H9 (cell line): ENCODE measurements around the gene NAA10. TPM values are rescaled to one million over a fixed set of nuclear protein-coding genes. Genes with fewer than 3 reads are reported as not detected.

ENCODE experiments used
- DNase-seq: peaks from one replicate; pipeline ENCODE4 v3.0.0-alpha.2; 2017
- H2AFZ ChIP-seq: one replicate; pipeline ENCODE4 v1.6.1; 2013; ENCODE audit warnings: mild to moderate bottlenecking, low read length, control low read depth, moderate library complexity
- H2AK5ac ChIP-seq: 2 replicates; pipeline ENCODE4 v1.6.1; 2013; ENCODE audit warnings: low read length, control low read depth, mixed read lengths; ENCODE audit not compliant: insufficient read length
- H2BK120ac ChIP-seq: one replicate; pipeline ENCODE4 v1.6.1; 2013; ENCODE audit warnings: low read depth, mild to moderate bottlenecking, low read length, control low read depth, inconsistent platforms; ENCODE audit not compliant: poor library complexity, severe bottlenecking
- H2BK12ac ChIP-seq: 2 replicates; pipeline ENCODE4 v1.6.1; 2013; ENCODE audit warnings: low read length, control low read depth, mixed read lengths, low read depth; ENCODE audit not compliant: insufficient read length
- H2BK15ac ChIP-seq: 2 replicates; pipeline ENCODE4 v1.6.1; 2013; ENCODE audit warnings: low read depth, low read length, control low read depth
- H2BK20ac ChIP-seq: one replicate; pipeline ENCODE4 v1.6.1; 2013; ENCODE audit warnings: low read depth, mild to moderate bottlenecking, low read length, control low read depth, inconsistent platforms; ENCODE audit not compliant: poor library complexity, severe bottlenecking
- H2BK5ac ChIP-seq: 2 replicates; pipeline ENCODE4 v1.6.1; 2013; ENCODE audit warnings: low read length, control low read depth, mixed read lengths; ENCODE audit not compliant: insufficient read length
- H3K14ac ChIP-seq: 2 replicates; pipeline ENCODE4 v1.6.1; 2013; ENCODE audit warnings: low read length, control low read depth; ENCODE audit not compliant: insufficient read depth
- H3K18ac ChIP-seq: 2 replicates; pipeline ENCODE4 v1.6.1; 2013; ENCODE audit warnings: low read depth, mild to moderate bottlenecking, mixed read lengths, low read length, control low read depth; ENCODE audit not compliant: insufficient read length
- H3K23ac ChIP-seq: 2 replicates; pipeline ENCODE4 v1.6.1; 2013; ENCODE audit warnings: low read length, control low read depth, mixed read lengths, low read depth; ENCODE audit not compliant: insufficient read length
- H3K23me2 ChIP-seq: 2 replicates; pipeline ENCODE4 v1.6.1; 2013; ENCODE audit warnings: low read depth, mild to moderate bottlenecking, mixed read lengths, low read length, control low read depth; ENCODE audit not compliant: insufficient read length, poor library complexity, severe bottlenecking
- H3K27ac ChIP-seq: 2 replicates; pipeline ENCODE4 v1.5.1; 2013; ENCODE audit warnings: low read length, control low read depth, mixed read lengths, low read depth; ENCODE audit not compliant: insufficient read length
- H3K27me3 ChIP-seq: 2 replicates; pipeline ENCODE4 v1.6.1; 2013; ENCODE audit warnings: low read length, control low read depth, inconsistent platforms; ENCODE audit not compliant: insufficient read depth
- H3K4ac ChIP-seq: 2 replicates; pipeline ENCODE4 v1.6.1; 2013; ENCODE audit warnings: low read depth, mild to moderate bottlenecking, control low read depth, inconsistent platforms, low read length, moderate library complexity
- H3K4me1 ChIP-seq: 2 replicates; pipeline ENCODE4 v1.6.1; 2013; ENCODE audit warnings: low read length, control low read depth, inconsistent platforms; ENCODE audit not compliant: insufficient read depth
- H3K4me2 ChIP-seq: 2 replicates; pipeline ENCODE4 v1.6.1; 2013; ENCODE audit warnings: low read length, control low read depth, mixed read lengths; ENCODE audit not compliant: insufficient read length, insufficient read depth
- H3K56ac ChIP-seq: 2 replicates; pipeline ENCODE4 v1.6.1; 2013; ENCODE audit warnings: low read depth, mild to moderate bottlenecking, mixed read lengths, low read length, control low read depth; ENCODE audit not compliant: insufficient read length
- H3K79me1 ChIP-seq: 2 replicates; pipeline ENCODE4 v1.6.1; 2013; ENCODE audit warnings: low read depth, mild to moderate bottlenecking, moderate library complexity, low read length, control low read depth, inconsistent platforms; ENCODE audit not compliant: insufficient read depth, poor library complexity, severe bottlenecking
- H3K79me2 ChIP-seq: 2 replicates; pipeline ENCODE4 v1.6.1; 2013; ENCODE audit warnings: low read length, control low read depth, inconsistent platforms; ENCODE audit not compliant: insufficient read depth
- H3K9ac ChIP-seq: 2 replicates; pipeline ENCODE4 v1.6.1; 2013; ENCODE audit warnings: low read length, control low read depth, mixed read lengths; ENCODE audit not compliant: insufficient read length; ENCODE audit errors: extremely low read depth
- H3K9me3 ChIP-seq: one replicate; pipeline ENCODE4 v1.6.1; 2013; ENCODE audit warnings: low read depth, low read length, inconsistent platforms; ENCODE audit not compliant: control insufficient read depth
- H3T11ph ChIP-seq: one replicate; pipeline ENCODE4 v1.6.1; 2013; ENCODE audit warnings: mild to moderate bottlenecking, low read length, control low read depth, inconsistent platforms
- H4K20me1 ChIP-seq: one replicate; pipeline ENCODE4 v1.6.1; 2013; ENCODE audit not compliant: control insufficient read depth, insufficient read length, insufficient read depth
- H4K5ac ChIP-seq: 2 replicates; pipeline ENCODE4 v1.6.1; 2013; ENCODE audit warnings: low read depth, mild to moderate bottlenecking, mixed read lengths, low read length, control low read depth; ENCODE audit not compliant: insufficient read length
- H4K8ac ChIP-seq: replicated peaks from 2 replicates; pipeline ENCODE4 v1.6.1; 2013; ENCODE audit warnings: low read length, control low read depth, mixed read lengths, low read depth; ENCODE audit not compliant: insufficient read length
- H4K91ac ChIP-seq: 2 replicates; pipeline ENCODE4 v1.6.1; 2013; ENCODE audit warnings: low read depth, mild to moderate bottlenecking, moderate library complexity, mixed read lengths, low read length, control low read depth; ENCODE audit not compliant: insufficient read length
- H3K27ac Mint-ChIP-seq, 3 experiments: 2 replicates in 2 of 3; 3 replicates in 1 of 3; pipeline ENCODE4 v1.8.0; 2020 to 2021; ENCODE audit warnings: mixed read lengths in 3 of 3, mild to moderate bottlenecking in 1 of 3, moderate library complexity in 1 of 3
- H3K27me3 Mint-ChIP-seq: 2 replicates; pipeline ENCODE4 v1.8.0; 2021; ENCODE audit warnings: low read depth, mild to moderate bottlenecking, moderate library complexity, mixed read lengths
- H3K36me3 Mint-ChIP-seq, 3 experiments: 2 replicates in 2 of 3; 3 replicates in 1 of 3; pipeline ENCODE4 v1.8.0; 2020 to 2021; ENCODE audit warnings: low read depth in 3 of 3, mixed read lengths in 3 of 3; ENCODE audit not compliant: insufficient read depth in 1 of 3
- H3K4me1 Mint-ChIP-seq, 2 experiments: 2 replicates each; pipeline ENCODE4 v1.8.0; 2020; ENCODE audit warnings: mixed read lengths in 2 of 2
- H3K4me3 Mint-ChIP-seq, 2 experiments: 2 replicates in 1 of 2; 3 replicates in 1 of 2; pipeline ENCODE4 v1.8.0; 2020 to 2021; ENCODE audit warnings: mild to moderate bottlenecking in 2 of 2, mixed read lengths in 2 of 2, moderate library complexity in 1 of 2
- H3K9me3 Mint-ChIP-seq, 2 experiments: 2 replicates in 1 of 2; 3 replicates in 1 of 2; pipeline ENCODE4 v1.8.0; 2020; ENCODE audit warnings: mild to moderate bottlenecking in 2 of 2, mixed read lengths in 2 of 2, moderate library complexity in 1 of 2
- WGBS: extraction: QIAGEN DNeasy Blood & Tissue Kit; methylation state at CpG from one replicate; pipeline ENCODE4 v1.1.7; 2013; ENCODE audit warnings: missing lambda C conversion rate, low lambda C conversion rate, mixed read lengths; ENCODE audit not compliant: insufficient read length; ENCODE audit errors: extremely low coverage; 5-methylcytosine and 5-hydroxymethylcytosine counted together
- total RNA-seq: library from RNA; stranded (reverse); gene quantifications from 2 replicates; pipeline ENCODE4 v1.2.1, GENCODE V29; 2021
- TF ChIP-seq, protein P1 (sequence below): fragments of 200-600 bp; sonication (generic); conservative IDR thresholded peaks from 3 replicates; pipeline ENCODE4 v1.8.0; 2021; ENCODE audit warnings: antibody characterized with exemption, mild to moderate bottlenecking

NAA10 gene
- total RNA-seq, 1 experiment from 2014 or later, result 101 TPM

- Histone ChIP-seq H2BK12ac (no peak within 1 kb of the TSS), H2BK20ac (no peak within 1 kb of the TSS), H3K18ac (peak within 1 kb of the TSS; percentile 77), H4K20me1 (no peaks in the 10 kb centered on the region), H3K27ac (no peak within 1 kb of the TSS), H3K79me1 (no peaks in the 10 kb centered on the region), H3K4ac (no peak within 1 kb of the TSS), H2BK5ac (no peak within 1 kb of the TSS), H4K8ac (no peak within 1 kb of the TSS), H3K9me3 (peaks cover 11% of the 10 kb centered on the region), H3K9ac (no peak within 1 kb of the TSS), H3K56ac (no peak within 1 kb of the TSS), H4K5ac (no peak within 1 kb of the TSS), H3K23ac (no peak within 1 kb of the TSS), H2BK15ac (no peak within 1 kb of the TSS), H3K79me2 (no peaks in the 10 kb centered on the region), H3K14ac (0 out of 2 replicates have a peak within 1 kb of the TSS, but pooled peaks have one; percentile 6), H4K91ac (no peak within 1 kb of the TSS), H3K4me2 (no peak within 1 kb of the TSS), H2BK120ac (no peak within 1 kb of the TSS), H3T11ph (no peak within 1 kb of the TSS), H3K23me2 (no peaks in the 10 kb centered on the region), H2AFZ (no peak within 1 kb of the TSS), H3K27me3 (no peaks in the 10 kb centered on the region), H2AK5ac (no peak within 1 kb of the TSS), H3K4me1 (no peaks in the 10 kb centered on the region)
- Mint-ChIP-seq H3K36me3 (peaks cover 4 to 18% (median 4%) of the 10 kb centered on the region in 3 experiments; a peak in 5 of 7 replicates), H3K4me3 (no peak within 1 kb of the TSS; a peak in 1 of 5 replicates), H3K4me1 (peaks cover 5 to 24% of the 10 kb centered on the region in 2 experiments), H3K27ac (no peak within 1 kb of the TSS; a peak in 1 of 7 replicates), H3K9me3 (peaks cover 61 to 67% of the 10 kb centered on the region in 2 experiments), H3K27me3 (no peaks in the 10 kb centered on the region; the same call in 1 of the 2 replicates)
- TF ChIP-seq, protein P1, sequence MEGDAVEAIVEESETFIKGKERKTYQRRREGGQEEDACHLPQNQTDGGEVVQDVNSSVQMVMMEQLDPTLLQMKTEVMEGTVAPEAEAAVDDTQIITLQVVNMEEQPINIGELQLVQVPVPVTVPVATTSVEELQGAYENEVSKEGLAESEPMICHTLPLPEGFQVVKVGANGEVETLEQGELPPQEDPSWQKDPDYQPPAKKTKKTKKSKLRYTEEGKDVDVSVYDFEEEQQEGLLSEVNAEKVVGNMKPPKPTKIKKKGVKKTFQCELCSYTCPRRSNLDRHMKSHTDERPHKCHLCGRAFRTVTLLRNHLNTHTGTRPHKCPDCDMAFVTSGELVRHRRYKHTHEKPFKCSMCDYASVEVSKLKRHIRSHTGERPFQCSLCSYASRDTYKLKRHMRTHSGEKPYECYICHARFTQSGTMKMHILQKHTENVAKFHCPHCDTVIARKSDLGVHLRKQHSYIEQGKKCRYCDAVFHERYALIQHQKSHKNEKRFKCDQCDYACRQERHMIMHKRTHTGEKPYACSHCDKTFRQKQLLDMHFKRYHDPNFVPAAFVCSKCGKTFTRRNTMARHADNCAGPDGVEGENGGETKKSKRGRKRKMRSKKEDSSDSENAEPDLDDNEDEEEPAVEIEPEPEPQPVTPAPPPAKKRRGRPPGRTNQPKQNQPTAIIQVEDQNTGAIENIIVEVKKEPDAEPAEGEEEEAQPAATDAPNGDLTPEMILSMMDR, result no peak
- WGBS, result no CpG with 5 or more reads among the region's 26 CpGs
- DNase-seq, result peak; percentile 44
Observed at GRCh38 chrX:153903991-153904957, 30.6 kb downstream of the NAA10 start, which contains the start of gene AVPR2. Gene AVPR2, plus strand, starts transcription at chrX:153904673. Its CDS starts 473 bp downstream, at chrX:153905146.
